Kidney epithelial cell (primary cell): Measurements from ENCODE around the gene NBL1. TPM values are rescaled to one million over a fixed set of nuclear protein-coding genes. Genes with fewer than 3 reads are reported as not detected.
"Not testable (repeated sequence)": the region's sequence is repeated elsewhere in the genome, so short reads cannot be mapped to it uniquely, and the experiment has no call there.

Experiments used
- DNase-seq: peaks from one replicate; pipeline ENCODE4 v3.0.0-alpha.2; 2010; ENCODE audit warnings: low read depth
- H3K27me3 ChIP-seq: 2 replicates; pipeline ENCODE4 v1.6.0; 2011; ENCODE audit warnings: low read length; ENCODE audit not compliant: control insufficient read depth, insufficient read depth
- H3K36me3 ChIP-seq: 2 replicates; pipeline ENCODE4 v1.5.1; 2011; ENCODE audit warnings: low read length; ENCODE audit not compliant: control insufficient read depth, insufficient read depth
- H3K4me3 ChIP-seq: 2 replicates; pipeline ENCODE4 v1.5.1; 2011; ENCODE audit warnings: low read depth, mild to moderate bottlenecking, control low read depth, low read length
- total RNA-seq: library from RNA; depleted of rRNA; stranded (reverse); fragments of >200 nt; gene quantifications from 2 replicates; pipeline ENCODE4 v1.2.3, GENCODE V29; 2015
- TF ChIP-seq, protein P1 (sequence below): IDR thresholded peaks from 2 replicates; pipeline ENCODE4 v1.5.1; 2011; ENCODE audit warnings: mild to moderate bottlenecking, moderate library complexity, low read length, control low read depth, inconsistent platforms; ENCODE audit not compliant: insufficient read depth, poor library complexity, severe bottlenecking

Gene NBL1
- total RNA-seq, 1 donor from 2014 or later, result 76.7 TPM

DNA sequence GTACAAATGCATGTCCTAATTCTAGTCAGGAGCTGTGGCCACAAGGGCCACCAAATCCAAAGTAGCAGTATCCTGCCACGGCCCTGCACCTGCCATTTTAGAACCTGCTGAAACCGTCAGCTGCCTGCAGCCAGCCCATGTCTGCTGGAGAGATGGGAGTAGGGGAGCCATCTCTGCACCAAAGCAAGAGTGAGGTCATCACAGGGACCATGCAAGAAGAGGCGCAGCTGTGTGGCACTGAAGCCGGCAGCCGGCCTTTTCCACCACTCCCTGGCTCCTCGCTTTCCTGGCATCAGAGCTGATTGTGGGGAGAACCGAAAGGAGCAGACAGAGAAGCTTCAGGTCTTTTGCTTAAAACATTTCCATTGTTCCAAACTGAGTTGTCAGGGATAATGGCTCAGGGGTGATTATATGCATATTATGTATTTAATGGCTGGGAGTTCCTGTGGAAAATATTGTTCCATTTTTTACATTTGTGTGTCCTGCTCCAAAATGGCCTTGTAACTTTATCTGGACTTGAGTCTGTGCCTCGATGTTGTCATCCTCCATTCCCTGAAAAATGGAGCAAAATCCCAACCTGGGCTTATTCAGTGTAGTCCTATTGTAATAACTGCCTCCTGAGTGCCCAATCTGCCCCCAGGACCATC, 18.7 kb upstream of the NBL1 start:
- DNase-seq, result no peak
- H3K27me3 ChIP-seq, result no peaks in the 10 kb centered on the region
- TF ChIP-seq, protein P1, sequence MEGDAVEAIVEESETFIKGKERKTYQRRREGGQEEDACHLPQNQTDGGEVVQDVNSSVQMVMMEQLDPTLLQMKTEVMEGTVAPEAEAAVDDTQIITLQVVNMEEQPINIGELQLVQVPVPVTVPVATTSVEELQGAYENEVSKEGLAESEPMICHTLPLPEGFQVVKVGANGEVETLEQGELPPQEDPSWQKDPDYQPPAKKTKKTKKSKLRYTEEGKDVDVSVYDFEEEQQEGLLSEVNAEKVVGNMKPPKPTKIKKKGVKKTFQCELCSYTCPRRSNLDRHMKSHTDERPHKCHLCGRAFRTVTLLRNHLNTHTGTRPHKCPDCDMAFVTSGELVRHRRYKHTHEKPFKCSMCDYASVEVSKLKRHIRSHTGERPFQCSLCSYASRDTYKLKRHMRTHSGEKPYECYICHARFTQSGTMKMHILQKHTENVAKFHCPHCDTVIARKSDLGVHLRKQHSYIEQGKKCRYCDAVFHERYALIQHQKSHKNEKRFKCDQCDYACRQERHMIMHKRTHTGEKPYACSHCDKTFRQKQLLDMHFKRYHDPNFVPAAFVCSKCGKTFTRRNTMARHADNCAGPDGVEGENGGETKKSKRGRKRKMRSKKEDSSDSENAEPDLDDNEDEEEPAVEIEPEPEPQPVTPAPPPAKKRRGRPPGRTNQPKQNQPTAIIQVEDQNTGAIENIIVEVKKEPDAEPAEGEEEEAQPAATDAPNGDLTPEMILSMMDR, result no peak
- H3K4me3 ChIP-seq, result no peak overlapping the region
- peaks cover 2% of the 10 kb centered on the region for H3K36me3 ChIP-seq

DNA sequence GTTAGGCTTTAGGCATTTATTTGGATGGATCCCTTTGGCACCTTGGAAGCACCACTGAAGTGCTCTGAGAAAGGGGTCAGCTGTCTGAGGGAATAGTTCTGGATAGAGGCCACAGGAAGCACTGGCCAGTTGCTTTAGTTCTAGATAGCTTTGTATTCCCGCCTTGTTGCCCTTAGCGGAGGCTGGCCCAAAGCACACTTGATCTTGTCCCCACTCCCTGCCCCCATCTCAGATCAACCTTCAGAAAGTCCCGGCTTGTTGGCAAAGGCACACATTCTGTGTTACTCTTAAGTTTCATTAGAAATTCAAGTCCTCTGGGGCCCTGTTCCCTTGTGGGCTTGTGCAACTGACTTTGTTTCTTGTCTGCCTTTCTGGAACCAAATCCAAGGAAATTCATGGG, 15.2 kb upstream of the NBL1 start:
- peaks cover 2% of the 10 kb centered on the region for H3K36me3 ChIP-seq
- DNase-seq, result no peak
- H3K4me3 ChIP-seq, result no peak overlapping the region
- no peaks in the 10 kb centered on the region for H3K27me3 ChIP-seq
- TF ChIP-seq, protein P1, result no peak

DNA sequence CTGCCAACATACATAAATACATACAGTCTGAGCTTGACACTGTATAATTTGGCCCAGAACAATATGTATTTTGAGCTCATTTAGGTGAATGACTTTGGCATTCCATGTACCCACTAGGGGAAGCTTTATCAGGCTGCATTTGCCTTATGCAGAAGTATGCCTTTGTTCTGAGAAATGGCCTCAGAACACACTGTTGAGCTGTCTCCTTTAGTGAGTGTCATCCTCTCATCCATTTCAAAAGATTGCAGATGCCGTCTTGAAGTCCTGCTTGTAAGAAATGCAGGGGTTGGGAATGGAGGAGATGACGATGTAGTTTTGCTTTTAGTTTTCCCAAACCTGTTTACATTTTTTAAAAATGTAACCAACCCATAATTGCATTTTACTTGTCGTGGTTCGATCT, 14.8 kb upstream of the NBL1 start:
- TF ChIP-seq, protein P1, result no peak
- peaks cover 2% of the 10 kb centered on the region for H3K36me3 ChIP-seq

DNA sequence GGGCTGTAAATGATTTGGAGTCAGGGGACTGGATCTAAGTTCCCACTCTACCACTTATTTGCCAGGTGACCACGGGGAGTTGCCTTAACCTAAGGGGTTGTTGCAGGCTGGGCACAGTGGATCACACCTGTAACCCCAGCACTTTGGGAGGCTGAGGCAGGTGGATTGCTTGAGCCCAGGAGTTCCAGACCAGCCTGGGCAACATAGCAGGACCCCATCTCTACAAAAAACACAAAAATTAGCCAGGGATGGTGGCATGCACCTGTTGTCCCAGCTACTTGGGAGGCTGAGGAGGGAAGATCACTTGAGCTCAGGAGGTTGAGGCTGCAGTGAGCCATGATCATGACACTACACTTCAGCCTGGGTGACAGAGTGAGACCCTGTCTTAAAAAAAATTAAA, 13.9 kb upstream of the NBL1 start:
- not testable (repeated sequence) for H3K27me3 ChIP-seq, H3K4me3 ChIP-seq, H3K36me3 ChIP-seq, DNase-seq

More for the DNA sequence above, 14.8 kb upstream of the NBL1 start:
- Histone ChIP-seq H3K27me3 (no peaks in the 10 kb centered on the region), H3K4me3 (no peak overlapping the region)
- DNase-seq, result no peak

DNA sequence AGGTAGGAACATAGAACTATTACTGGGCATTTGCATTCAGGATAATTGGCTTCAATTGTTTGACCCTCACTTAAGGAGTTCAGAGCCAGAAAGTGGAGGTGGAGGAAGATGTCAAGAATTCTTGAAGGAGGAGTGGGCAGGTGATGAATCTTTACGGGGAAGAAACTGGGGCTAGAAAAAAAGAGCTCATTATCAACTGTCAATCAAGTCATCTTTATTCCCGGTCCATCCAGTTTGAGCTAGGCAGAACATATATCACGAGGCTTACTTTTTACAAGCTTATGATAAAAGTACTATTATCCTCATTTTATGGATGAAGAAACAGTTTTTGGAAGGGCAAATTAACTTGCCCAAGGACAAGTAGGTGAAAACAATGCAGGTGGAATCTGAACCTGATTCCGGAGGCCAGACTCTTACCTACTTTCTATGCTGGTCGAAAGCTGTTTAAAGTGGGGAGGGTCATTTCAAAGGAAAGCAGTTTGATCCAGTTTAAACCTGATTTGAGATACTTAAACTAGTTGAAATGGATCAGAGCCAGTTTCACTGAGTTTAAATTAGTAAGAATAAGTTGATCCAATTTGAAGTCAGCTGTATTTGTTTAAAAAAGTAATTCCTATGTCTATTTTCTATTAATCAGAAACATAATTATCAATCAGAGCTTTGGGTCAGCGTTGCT, 13.3 kb upstream of the NBL1 start:
- TF ChIP-seq, protein P1, result no peak
- no peak for DNase-seq
- Histone ChIP-seq H3K4me3 (no peak overlapping the region), H3K27me3 (no peaks in the 10 kb centered on the region), H3K36me3 (peaks cover 2% of the 10 kb centered on the region)

DNA sequence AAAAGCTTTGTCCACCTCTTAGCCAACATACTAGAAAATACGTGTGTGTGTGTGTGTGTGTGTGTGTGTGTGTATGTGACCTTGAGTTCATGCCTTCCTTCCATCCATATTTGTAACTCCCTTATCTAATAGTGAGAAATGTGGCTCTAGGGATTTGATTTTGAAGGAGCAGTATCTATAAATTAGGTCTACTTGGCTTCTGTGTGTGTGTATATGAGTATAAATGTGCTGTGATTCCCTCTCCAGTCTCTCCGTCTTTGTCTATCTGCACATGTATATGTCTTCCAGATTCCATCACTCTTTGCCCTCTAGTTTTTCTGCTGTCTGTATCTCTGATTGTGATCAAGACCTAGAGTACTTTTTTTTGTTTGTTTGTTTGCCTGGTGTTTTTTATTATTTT, 11.9 kb upstream of the NBL1 start:
- no peak overlapping the region for H3K4me3 ChIP-seq
- TF ChIP-seq, protein P1, result no peak
- no peaks in the 10 kb centered on the region for H3K36me3 ChIP-seq
- DNase-seq, result no peak
- H3K27me3 ChIP-seq, result no peaks in the 10 kb centered on the region
